Osteocyte (in vitro differentiated cells): Measurements from ENCODE around the gene ABHD1. TPM values are rescaled to one million over a fixed set of nuclear protein-coding genes. Genes with fewer than 3 reads are reported as not detected.

ENCODE experiments used
- DNase-seq: peaks from one replicate; pipeline ENCODE4 v3.0.0; 2021; ENCODE audit warnings: mixed read lengths; ENCODE audit not compliant: unreplicated experiment; ENCODE audit errors: extremely low spot score
- H3K27ac Mint-ChIP-seq: one replicate; pipeline ENCODE4 v1.8.0; 2021; ENCODE audit warnings: mild to moderate bottlenecking, mixed read lengths; ENCODE audit not compliant: unreplicated experiment
- H3K27me3 Mint-ChIP-seq: one replicate; pipeline ENCODE4 v1.8.0; 2021; ENCODE audit warnings: mixed read lengths; ENCODE audit not compliant: unreplicated experiment
- H3K36me3 Mint-ChIP-seq: one replicate; pipeline ENCODE4 v1.8.0; 2021; ENCODE audit warnings: mixed read lengths; ENCODE audit not compliant: unreplicated experiment
- H3K4me1 Mint-ChIP-seq: one replicate; pipeline ENCODE4 v1.8.0; 2021; ENCODE audit warnings: mixed read lengths; ENCODE audit not compliant: unreplicated experiment
- H3K4me3 Mint-ChIP-seq: one replicate; pipeline ENCODE4 v1.8.0; 2021; ENCODE audit warnings: mild to moderate bottlenecking, moderate library complexity, mixed read lengths; ENCODE audit not compliant: unreplicated experiment
- H3K9me3 Mint-ChIP-seq: one replicate; pipeline ENCODE4 v1.8.0; 2021; ENCODE audit warnings: mixed read lengths; ENCODE audit not compliant: unreplicated experiment
- CTCF ChIP-seq: fragments of 200-600 bp; sonication (generic); IDR thresholded peaks from 2 replicates; pipeline ENCODE4 v1.5.0; 2021; ENCODE audit warnings: antibody characterized with exemption, mild to moderate bottlenecking, moderate library complexity
- total RNA-seq: library from RNA; stranded (reverse); gene quantifications from 2 replicates; pipeline ENCODE4 v1.2.1, GENCODE V29; 2021

ABHD1 gene
- total RNA-seq, 1 donor from 2014 or later: 0.48 TPM

- Mint-ChIP-seq H3K36me3 (no peaks in the 10 kb centered on the region), H3K4me3 (no peak overlapping the region), H3K27ac (no peak overlapping the region), H3K27me3 (peaks cover 12% of the 10 kb centered on the region), H3K4me1 (no peaks in the 10 kb centered on the region), H3K9me3 (no peaks in the 10 kb centered on the region)
- DNase-seq: no peak
- TF ChIP-seq CTCF: no peak
Observed at GRCh38 chr2:27149570-27150405, 26.2 kb downstream of the ABHD1 start.

- Mint-ChIP-seq H3K4me3 (no peak overlapping the region), H3K4me1 (no peaks in the 10 kb centered on the region), H3K27me3 (peaks cover 8% of the 10 kb centered on the region), H3K36me3 (no peaks in the 10 kb centered on the region), H3K27ac (no peak overlapping the region), H3K9me3 (no peaks in the 10 kb centered on the region)
- DNase-seq: no peak
- no peak for TF ChIP-seq CTCF
Observed at GRCh38 chr2:27150639-27151230, 27.1 kb downstream of the ABHD1 start.

- Mint-ChIP-seq H3K4me1 (no peaks in the 10 kb centered on the region), H3K9me3 (no peaks in the 10 kb centered on the region), H3K27ac (no peak overlapping the region), H3K4me3 (no peak overlapping the region), H3K27me3 (peaks cover 6% of the 10 kb centered on the region), H3K36me3 (no peaks in the 10 kb centered on the region)
- DNase-seq: no peak
- no peak for TF ChIP-seq CTCF
Observed at GRCh38 chr2:27152102-27152795, 28.6 kb downstream of the ABHD1 start.

GRCh38 chr2:27152796-27153464 is 29.3 kb downstream of the ABHD1 start:
- Mint-ChIP-seq H3K27ac (no peak overlapping the region), H3K36me3 (no peaks in the 10 kb centered on the region), H3K4me1 (no peaks in the 10 kb centered on the region), H3K27me3 (peaks cover 4% of the 10 kb centered on the region), H3K9me3 (no peaks in the 10 kb centered on the region), H3K4me3 (no peak overlapping the region)
- TF ChIP-seq CTCF: no peak
- DNase-seq: no peak
